Naive thymus-derived CD4-positive, alpha-beta T cell (primary cell): ENCODE results near the gene ALKBH6. TPM values are rescaled to one million over a fixed set of nuclear protein-coding genes. Genes with fewer than 3 reads are reported as not detected.

Experiments
- ATAC-seq: fragments of 150-1000 bp; cut with Tn5 transposase; 2 replicates; pipeline ENCODE4 v1.10.0; 2021; ENCODE audit warnings: mild to moderate bottlenecking, moderate library complexity
- CTCF ChIA-PET: fragments of 350-600 bp; sonication (Branson Sonifier 250); formaldehyde crosslinking; loops from one replicate; lab custom pipeline; 2021; ENCODE audit warnings: antibody characterized with exemption; lab: Charles Lee
- POLR2A ChIA-PET: fragments of 350-600 bp; sonication (Branson Sonifier 250); formaldehyde crosslinking; loops from one replicate; lab custom pipeline; 2021; ENCODE audit warnings: antibody characterized with exemption, inconsistent platforms; lab: Charles Lee
- DNase-seq, 9 donors: peaks; one replicate each; pipeline versions ENCODE4 v3.0.0 to v3.0.0-alpha.2; 2020 to 2022; ENCODE audit warnings: mixed read lengths in 1 of 9
- H3K27ac ChIP-seq: one replicate; pipeline ENCODE4 v1.7.0; 2013; ENCODE audit warnings: mild to moderate bottlenecking, low read depth, low read length, moderate library complexity
- H3K27me3 ChIP-seq, 2 donors: one replicate each; pipeline ENCODE4 v1.7.0; 2013; ENCODE audit warnings: low read length in 2 of 2, mild to moderate bottlenecking in 2 of 2, moderate library complexity in 2 of 2; ENCODE audit not compliant: control insufficient read depth in 2 of 2, insufficient read depth in 2 of 2
- H3K36me3 ChIP-seq, 3 experiments: 1 replicate in 2 of 3; 2 replicates in 1 of 3; pipeline ENCODE4 v1.7.0; 2013; ENCODE audit warnings: low read length in 3 of 3, mild to moderate bottlenecking in 3 of 3, moderate library complexity in 1 of 3; ENCODE audit not compliant: insufficient read depth in 3 of 3, control insufficient read depth in 2 of 3
- H3K4me1 ChIP-seq, 2 donors: one replicate each; pipeline ENCODE4 v1.7.0; 2013; ENCODE audit warnings: low read length in 2 of 2, mild to moderate bottlenecking in 2 of 2, moderate library complexity in 1 of 2; ENCODE audit not compliant: control insufficient read depth in 2 of 2, insufficient read depth in 2 of 2
- H3K4me3 ChIP-seq: 2 replicates; pipeline ENCODE4 v1.7.0; 2013; ENCODE audit warnings: mild to moderate bottlenecking, low read length
- H3K9me3 ChIP-seq, 3 experiments: 1 replicate in 2 of 3; 2 replicates in 1 of 3; pipeline ENCODE4 v1.7.0; 2013; ENCODE audit warnings: low read length in 3 of 3; ENCODE audit not compliant: control insufficient read depth in 2 of 3
- H3K27ac Mint-ChIP-seq, 9 donors: one replicate each; pipeline ENCODE4 v1.8.0; 2020 to 2022; ENCODE audit warnings: mixed read lengths in 9 of 9, mild to moderate bottlenecking in 8 of 9, moderate library complexity in 5 of 9, inconsistent platforms in 2 of 9
- H3K27me3 Mint-ChIP-seq, 5 donors: one replicate each; pipeline ENCODE4 v1.8.0; 2021 to 2022; ENCODE audit warnings: mixed read lengths in 5 of 5, mild to moderate bottlenecking in 1 of 5
- H3K36me3 Mint-ChIP-seq, 5 donors: one replicate each; pipeline ENCODE4 v1.8.0; 2020 to 2022; ENCODE audit warnings: mixed read lengths in 5 of 5, mild to moderate bottlenecking in 3 of 5, inconsistent platforms in 1 of 5
- H3K4me1 Mint-ChIP-seq, 7 donors: one replicate each; pipeline ENCODE4 v1.8.0; 2020 to 2022; ENCODE audit warnings: mixed read lengths in 7 of 7, mild to moderate bottlenecking in 3 of 7, inconsistent platforms in 1 of 7
- H3K4me3 Mint-ChIP-seq, 10 donors: one replicate each; pipeline ENCODE4 v1.8.0; 2020 to 2022; ENCODE audit warnings: mild to moderate bottlenecking in 10 of 10, mixed read lengths in 10 of 10, moderate library complexity in 6 of 10, inconsistent platforms in 2 of 10
- H3K9me3 Mint-ChIP-seq, 11 donors: one replicate each; pipeline ENCODE4 v1.8.0; 2020 to 2022; ENCODE audit warnings: mixed read lengths in 11 of 11, mild to moderate bottlenecking in 4 of 11, inconsistent platforms in 1 of 11, moderate library complexity in 1 of 11
- intact Hi-C, 2 donors: fragments of 100-400 bp; cut with micrococcal nuclease; formaldehyde crosslinking; loops; one replicate each; pipeline ENCODE4 v1.15.1; 2023
- polyA plus RNA-seq, 2 donors: library from polyadenylated mRNA; unstranded; fragments of 300-500 nt; fragmentation: Illumina TruSeq; gene quantifications; one replicate each; pipeline ENCODE4 v1.2.3, GENCODE V29; 2021
- total RNA-seq, 6 experiments: library from RNA in 5 of 6; stranded (reverse) in 5 of 6; gene quantifications; 1 replicate in 5 of 6; 2 replicates in 1 of 6; pipeline ENCODE4 v1.2.3 and lab custom pipeline; 2021 to 2026

Gene ALKBH6
- total and polyA plus RNA-seq, 7 experiments from 2014 or later, result 19.1 to 60.6 (median 44.5) TPM

DNA sequence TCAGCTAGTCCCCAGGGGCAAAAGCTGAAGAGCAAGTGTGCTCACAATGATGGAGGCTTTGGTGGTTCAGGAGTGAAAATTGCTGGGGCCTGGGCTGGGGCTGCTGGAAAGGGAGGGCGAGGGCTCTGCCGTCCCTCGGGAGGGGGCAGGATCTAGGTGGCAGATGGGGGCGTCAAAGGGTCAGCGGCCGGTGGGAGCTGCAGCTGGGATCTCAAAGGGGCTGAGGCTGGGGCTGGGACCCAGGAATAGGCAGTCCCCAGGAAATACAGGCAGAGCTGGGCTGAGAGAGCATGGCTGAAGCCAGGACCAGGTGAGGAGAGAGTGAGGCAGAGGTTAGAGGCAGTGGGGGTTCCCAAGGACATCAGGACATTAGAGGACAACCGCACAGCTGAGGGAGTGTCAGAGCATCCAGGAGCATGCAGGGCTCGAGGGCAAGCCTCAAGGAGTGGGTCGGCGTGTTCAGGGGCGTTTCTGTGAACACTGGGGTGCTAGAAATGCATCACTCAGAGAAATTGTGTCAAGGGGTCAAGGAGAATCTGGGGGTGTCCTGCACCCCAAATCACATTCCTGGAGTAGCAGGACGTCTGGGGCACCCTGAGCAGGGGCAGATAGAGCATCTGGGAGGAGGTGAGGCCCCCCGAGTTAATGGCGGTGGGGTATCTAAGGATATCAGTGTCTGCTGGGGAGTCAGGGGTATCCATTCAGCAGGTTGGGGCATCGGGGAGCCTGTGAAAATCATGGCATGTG lies 4.2 kb downstream of the ALKBH6 start:
- H3K36me3 Mint-ChIP-seq, result peaks cover 0 to 10% (median 0%) of the 10 kb centered on the region in 5 donors
- Histone ChIP-seq H3K36me3 (no peaks in the 10 kb centered on the region), H3K4me3 (peak overlapping the region; percentile 47), H3K4me1 (peaks cover 15 to 17% of the 10 kb centered on the region in 2 donors), H3K27ac (peak overlapping the region; percentile 38), H3K27me3 (no peaks in the 10 kb centered on the region), H3K9me3 (no peaks in the 10 kb centered on the region)
- intact Hi-C loops, result loop anchor here (5.0 kb wide), 3 partner anchors 143 to 293 kb away; partner anchors contain the start of genes APLP1 (in 1 of the 2), KMT2B (in 1 of the 2) and ZNF565 (in 1 of the 2)
- DNase-seq (no peak), ATAC-seq (no peak)
- H3K27ac Mint-ChIP-seq, result peak overlapping the region in 6 of 9 donors; percentile 26 to 71 (median 68)
- H3K9me3 Mint-ChIP-seq, result no peaks in the 10 kb centered on the region
- ChIA-PET CTCF (no interaction called here), POLR2A (interaction anchor here (0.6 kb wide), 1 partner anchor 126 kb away, joined by 3 read pairs; no protein-coding TSS in a partner anchor)
- peaks cover 25 to 44% (median 42%) of the 10 kb centered on the region in 7 donors for H3K4me1 Mint-ChIP-seq
- H3K27me3 Mint-ChIP-seq, result no peaks in the 10 kb centered on the region
- H3K4me3 Mint-ChIP-seq, result peak overlapping the region; percentile 27 to 79 (median 71)

DNA sequence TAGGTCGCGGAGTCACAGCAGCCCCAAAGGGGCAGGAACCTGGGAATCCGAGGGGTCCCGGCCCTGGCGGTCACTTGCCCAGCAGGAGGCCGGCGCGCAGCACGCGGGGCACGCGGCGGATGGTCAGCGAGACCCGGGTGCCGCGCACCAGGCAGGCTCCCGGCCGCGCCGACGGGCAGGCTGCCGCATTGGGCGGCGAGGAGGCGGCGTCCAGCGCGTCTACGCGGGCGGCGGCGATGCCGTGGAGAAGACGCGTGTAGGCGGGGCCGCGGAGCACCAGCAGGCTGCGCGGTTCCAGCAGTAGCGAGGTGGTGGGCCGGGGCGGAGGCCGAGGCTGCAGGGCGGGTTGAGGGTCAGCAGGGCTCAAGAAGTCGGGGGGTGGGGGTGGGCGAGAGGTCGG lies 4.8 kb downstream of the ALKBH6 start:
- peak overlapping the region; percentile 38 for H3K27ac ChIP-seq
- no peaks in the 10 kb centered on the region for H3K9me3 ChIP-seq
- H3K4me1 Mint-ChIP-seq, result peaks cover 19 to 38% (median 36%) of the 10 kb centered on the region in 7 donors
- CTCF ChIA-PET, result no interaction called here
- peaks cover 0 to 10% (median 0%) of the 10 kb centered on the region in 5 donors for H3K36me3 Mint-ChIP-seq
- peaks cover 11 to 17% of the 10 kb centered on the region in 2 donors for H3K4me1 ChIP-seq
- POLR2A ChIA-PET, result interaction anchor here (0.5 to 0.9 kb wide), 3 partner anchors 45 to 427 kb away, joined by 3 to 4 read pairs (median 4); partner anchors contain the start of gene THAP8
- H3K4me3 Mint-ChIP-seq, result peak overlapping the region; percentile 27 to 79 (median 71)
- DNase-seq (peak in 8 of 9 donors; percentile 11 to 65 (median 31)), ATAC-seq (no peak)
- no peaks in the 10 kb centered on the region for H3K27me3 ChIP-seq
- H3K36me3 ChIP-seq, result no peaks in the 10 kb centered on the region
- no peaks in the 10 kb centered on the region for H3K9me3 Mint-ChIP-seq
- peak overlapping the region; percentile 47 for H3K4me3 ChIP-seq
- H3K27ac Mint-ChIP-seq, result peak overlapping the region in 2 of 9 donors; percentile 26 to 69
- intact Hi-C loops, result no loop called here
- no peaks in the 10 kb centered on the region for H3K27me3 Mint-ChIP-seq

DNA sequence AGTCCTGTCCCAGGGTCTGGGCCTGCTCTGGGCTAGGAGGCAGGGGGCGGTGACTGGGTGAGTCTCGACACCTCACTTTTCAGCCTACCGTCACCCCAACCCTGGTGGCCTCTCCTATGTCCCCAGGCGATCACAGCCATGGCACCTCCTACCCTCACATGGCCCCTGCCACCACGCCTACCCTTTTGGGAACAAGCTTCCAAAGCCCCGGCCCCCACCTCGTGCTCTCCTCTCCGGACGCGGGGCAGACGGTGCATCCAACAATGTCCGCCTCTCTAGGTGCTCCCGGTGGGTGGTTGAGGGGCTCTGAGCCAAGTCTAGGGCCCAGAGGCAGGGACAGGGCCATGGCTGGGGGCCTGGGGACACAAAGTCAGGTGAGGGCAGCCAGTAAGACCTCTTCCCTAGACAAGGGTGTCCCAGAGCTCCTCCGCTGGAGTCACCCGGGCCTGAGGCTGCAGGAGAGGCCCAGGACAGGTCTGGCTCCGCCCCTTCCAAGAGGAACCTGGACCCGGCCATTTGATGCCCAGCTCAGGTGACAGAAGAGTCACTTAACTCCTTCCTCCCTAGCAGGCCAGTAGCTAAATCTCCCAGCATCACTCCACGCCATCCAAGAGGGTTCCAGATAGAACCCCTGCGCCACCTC lies 5.6 kb downstream of the ALKBH6 start, which contains the start of gene SYNE4:
Gene SYNE4 (minus strand): TSS at position 478 of the 643 bp plus-strand sequence. CDS start 132 bp downstream, at position 346.
- Histone ChIP-seq H3K9me3 (no peaks in the 10 kb centered on the region), H3K27me3 (no peaks in the 10 kb centered on the region), H3K4me1 (peaks cover 7 to 15% of the 10 kb centered on the region in 2 donors), H3K27ac (peak within 1 kb of the TSS; percentile 38), H3K4me3 (peak within 1 kb of the TSS; percentile 47), H3K36me3 (no peaks in the 10 kb centered on the region)
- ChIA-PET POLR2A (interaction anchor here (0.5 to 0.9 kb wide), 4 partner anchors 14 to 427 kb away, joined by 3 to 4 read pairs (median 4); partner anchors contain the start of genes SDHAF1 and THAP8), CTCF (interaction anchor here (0.6 kb wide), 1 partner anchor 118 kb away, joined by 4 read pairs; no protein-coding TSS in a partner anchor)
- peak within 1 kb of the TSS in 7 of 9 donors; percentile 22 to 82 (median 68) for H3K27ac Mint-ChIP-seq
- intact Hi-C loops, result no loop called here
- ATAC-seq, result no peak
- H3K4me1 Mint-ChIP-seq, result peaks cover 14 to 31% (median 29%) of the 10 kb centered on the region in 7 donors
- H3K27me3 Mint-ChIP-seq, result no peaks in the 10 kb centered on the region
- H3K36me3 Mint-ChIP-seq, result peaks cover 0 to 10% (median 0%) of the 10 kb centered on the region in 5 donors
- no peak for DNase-seq
- peak within 1 kb of the TSS; percentile 32 to 79 (median 71) for H3K4me3 Mint-ChIP-seq
- no peaks in the 10 kb centered on the region for H3K9me3 Mint-ChIP-seq

DNA sequence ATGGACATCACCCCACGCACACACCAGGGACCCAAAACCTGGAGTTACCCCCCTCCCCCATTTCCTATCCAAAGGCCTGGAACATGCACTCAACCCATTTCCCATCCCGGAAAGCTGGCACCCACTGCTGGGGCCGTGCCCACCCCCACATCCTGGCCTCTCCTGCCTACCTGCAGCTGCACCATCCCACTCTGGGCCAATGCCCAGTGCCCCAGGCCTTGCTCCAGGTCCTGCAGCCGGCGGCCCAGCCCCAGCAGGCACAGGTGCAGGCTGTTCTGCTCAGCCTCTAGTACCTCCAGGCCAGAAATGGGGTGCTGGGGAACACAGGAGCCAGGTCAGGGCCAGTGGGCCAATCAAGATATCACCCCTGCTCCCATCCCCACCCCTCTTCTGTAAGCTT lies 7.1 kb downstream of the ALKBH6 start:
- Histone ChIP-seq H3K36me3 (no peaks in the 10 kb centered on the region), H3K27me3 (no peaks in the 10 kb centered on the region), H3K4me1 (peaks cover 5 to 12% of the 10 kb centered on the region in 2 donors), H3K27ac (no peak overlapping the region), H3K9me3 (no peaks in the 10 kb centered on the region), H3K4me3 (no peak overlapping the region)
- DNase-seq (no peak), ATAC-seq (no peak)
- Mint-ChIP-seq H3K27ac (no peak overlapping the region), H3K27me3 (no peaks in the 10 kb centered on the region), H3K36me3 (peaks cover 0 to 10% (median 0%) of the 10 kb centered on the region in 5 donors), H3K4me3 (no peak overlapping the region), H3K4me1 (peaks cover 9 to 22% (median 17%) of the 10 kb centered on the region in 7 donors), H3K9me3 (no peaks in the 10 kb centered on the region)
- intact Hi-C loops, result no loop called here
- CTCF ChIA-PET, result no interaction called here
- POLR2A ChIA-PET, result no interaction called here

DNA sequence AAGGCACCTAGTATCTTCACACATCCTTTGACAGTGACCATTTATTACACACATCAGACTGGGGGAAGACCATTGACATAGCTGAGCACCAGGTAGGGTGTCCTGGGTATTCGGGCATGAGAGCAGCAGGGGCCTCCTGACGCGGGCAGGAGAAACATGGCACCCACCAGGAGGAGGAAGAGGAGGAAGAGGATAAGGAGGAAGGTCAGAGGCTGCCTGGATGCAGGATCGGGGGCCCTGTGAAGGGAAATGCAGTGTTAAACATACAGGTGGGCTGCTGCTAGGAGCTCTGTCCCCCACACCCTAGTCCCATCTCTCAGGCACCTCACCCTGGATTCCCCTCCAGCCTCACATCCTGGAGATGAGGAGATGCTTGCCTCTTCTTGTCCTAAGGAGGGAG lies 10.7 kb downstream of the ALKBH6 start:
- Mint-ChIP-seq H3K4me3 (no peak overlapping the region), H3K27ac (peak overlapping the region in 3 of 9 donors; percentile 6 to 39 (median 22)), H3K27me3 (no peaks in the 10 kb centered on the region), H3K9me3 (no peaks in the 10 kb centered on the region), H3K36me3 (peaks cover 0 to 7% (median 0%) of the 10 kb centered on the region in 5 donors), H3K4me1 (peaks cover 8 to 22% (median 10%) of the 10 kb centered on the region in 7 donors)
- peaks cover 0 to 4% of the 10 kb centered on the region in 2 donors for H3K4me1 ChIP-seq
- no peaks in the 10 kb centered on the region for H3K27me3 ChIP-seq
- DNase-seq (no peak), ATAC-seq (no peak)
- peaks cover 0 to 10% (median 0%) of the 10 kb centered on the region in 3 experiments for H3K36me3 ChIP-seq
- no peaks in the 10 kb centered on the region for H3K9me3 ChIP-seq
- ChIA-PET POLR2A (no interaction called here), CTCF (no interaction called here)
- H3K4me3 ChIP-seq, result no peak overlapping the region
- no peak overlapping the region for H3K27ac ChIP-seq
- intact Hi-C loops, result no loop called here

DNA sequence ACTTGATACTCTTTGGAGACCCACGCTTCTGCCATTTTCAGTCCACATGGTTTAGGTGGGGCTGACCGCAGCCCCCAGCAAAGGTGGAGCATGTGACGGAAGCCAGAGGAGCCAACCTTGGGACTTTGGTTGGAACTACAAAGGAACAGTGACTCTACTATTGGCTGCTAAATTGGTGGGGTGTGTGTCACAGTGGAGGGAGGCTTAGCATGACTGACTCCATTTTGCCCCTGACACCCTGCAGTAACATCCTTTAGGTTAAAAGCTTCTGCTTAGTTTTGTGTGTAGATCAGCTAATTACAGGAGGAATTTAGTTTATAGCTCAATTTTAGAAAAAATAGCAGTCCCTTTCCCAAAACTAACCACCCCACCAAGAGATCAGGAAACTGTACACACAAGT lies 12.4 kb downstream of the ALKBH6 start:
- intact Hi-C loops, result no loop called here
- DNase-seq, result no peak
- H3K4me3 ChIP-seq, result no peak overlapping the region
- peaks cover 0 to 10% (median 0%) of the 10 kb centered on the region in 3 experiments for H3K36me3 ChIP-seq
- ATAC-seq, result no peak
- peaks cover 14 to 34% (median 20%) of the 10 kb centered on the region in 7 donors for H3K4me1 Mint-ChIP-seq
- no peaks in the 10 kb centered on the region for H3K27me3 Mint-ChIP-seq
- no peak overlapping the region for H3K27ac ChIP-seq
- H3K9me3 Mint-ChIP-seq, result no peaks in the 10 kb centered on the region
- ChIA-PET POLR2A (interaction anchor here (1.0 kb wide), 1 partner anchor 93 kb away, joined by 3 read pairs; no protein-coding TSS in a partner anchor), CTCF (no interaction called here)
- H3K9me3 ChIP-seq, result no peaks in the 10 kb centered on the region
- H3K27ac Mint-ChIP-seq, result no peak overlapping the region
- H3K27me3 ChIP-seq, result no peaks in the 10 kb centered on the region
- H3K4me1 ChIP-seq, result peaks cover 1 to 6% of the 10 kb centered on the region in 2 donors
- H3K36me3 Mint-ChIP-seq, result peaks cover 0 to 10% (median 6%) of the 10 kb centered on the region in 5 donors
- H3K4me3 Mint-ChIP-seq, result no peak overlapping the region
